ENCODE results near the gene POTEI. TPM values are rescaled to one million over a fixed set of nuclear protein-coding genes. Genes with fewer than 3 reads are reported as not detected.

POTEI gene
- not detected in 5 replicates for total RNA-seq (2022; extraction: Qiagen RNA extraction; ENCODE audit: low read depth)

DNA sequence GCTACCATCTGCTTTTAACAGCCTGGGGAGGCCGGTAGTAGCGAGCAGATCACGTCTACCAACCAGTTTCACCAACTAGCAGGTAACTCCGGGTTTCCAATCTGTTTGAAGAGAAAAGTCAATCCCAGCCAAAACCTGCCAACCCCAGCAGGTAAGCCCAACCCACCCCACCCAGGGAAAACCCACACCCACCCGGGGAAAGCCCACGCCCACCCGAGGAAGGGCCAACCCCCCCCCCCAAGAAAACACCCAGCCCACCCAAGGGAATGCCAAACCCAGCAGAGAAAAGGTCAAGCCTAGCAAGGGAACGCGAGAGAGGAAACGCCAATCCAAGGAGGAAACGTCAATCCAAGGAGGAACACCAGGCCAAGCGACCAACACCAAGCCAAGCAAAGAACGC is at the start of gene POTEI:
POTEI (minus strand) TSS at position 101 of the 400 bp plus-strand sequence; CDS start at position 8, 93 bp downstream.

DNA sequence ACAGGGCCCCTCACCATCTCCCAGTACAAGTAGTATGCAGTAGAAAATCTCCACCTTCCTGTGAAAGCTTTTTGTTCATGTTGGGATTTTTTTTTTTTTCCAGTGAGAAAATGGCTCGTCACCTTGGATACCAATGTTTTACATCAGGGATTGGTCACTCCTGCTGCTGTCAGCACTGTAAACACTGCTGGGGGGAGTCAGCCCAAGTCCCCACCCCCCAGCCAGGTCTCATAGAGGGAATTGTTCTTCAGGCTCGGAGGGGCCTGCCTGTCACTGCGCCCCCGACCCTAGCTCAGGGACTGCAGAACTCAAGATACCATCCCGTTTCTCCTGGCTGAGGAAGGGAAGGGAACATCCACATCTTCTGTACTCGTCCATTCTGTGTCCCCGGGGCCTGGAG is 11.9 kb upstream of the POTEI start, which contains the start of gene CFC1B:
CFC1B (plus strand) TSS at position 231 of the 400 bp plus-strand sequence. CDS start 263 bp downstream, outside the sequence.

Other genes with a start within 250 kb of the POTEI start
- gene IMP4, start 166.4 kb downstream of the POTEI start, total RNA-seq (2022; extraction: Qiagen RNA extraction; ENCODE audit: low read depth), result 113 to 171 TPM (median 156 TPM) in 5 replicates
- gene PTPN18, start 153.3 kb downstream of the POTEI start, total RNA-seq (2022; extraction: Qiagen RNA extraction; ENCODE audit: low read depth), result 26.8 to 33.1 TPM (median 30.8 TPM) in 5 replicates
- gene CFC1B, start 11.9 kb upstream of the POTEI start, total RNA-seq (2022; extraction: Qiagen RNA extraction; ENCODE audit: low read depth), result not detected in 5 replicates
- not detected in 5 replicates for gene CFC1, start 90.2 kb upstream of the POTEI start, total RNA-seq (2022; extraction: Qiagen RNA extraction; ENCODE audit: low read depth)
- gene POTEJ, start 102.1 kb upstream of the POTEI start, total RNA-seq (2022; extraction: Qiagen RNA extraction; ENCODE audit: low read depth), result not detected in 5 replicates
- not detected in 5 replicates for gene GPR148, start 219.7 kb upstream of the POTEI start, total RNA-seq (2022; extraction: Qiagen RNA extraction; ENCODE audit: low read depth)
- not detected in 5 replicates for gene AMER3, start 246.2 kb upstream of the POTEI start, total RNA-seq (2022; extraction: Qiagen RNA extraction; ENCODE audit: low read depth)